Stimulated activated CD8-positive, alpha-beta memory T cell treated with anti-CD3 and anti-CD28 coated beads, Interleukin-12 subunit alpha, Interleukin-12 subunit beta, amount 100 ng/mL, for 1 hour (primary cell): ENCODE data around the gene CELF2.

Experiments
- DNase-seq: peaks from one replicate; pipeline ENCODE4 v3.0.0-alpha.2; 2020; ENCODE audit warnings: low read depth

CELF2 gene

GRCh38 chr10:11279314-11279713 lies 261.6 kb downstream of the CELF2 start:
- no peak for DNase-seq

- no peak for DNase-seq
These were observed 262.7 kb downstream of the CELF2 start for GRCh38 chr10:11280187-11280932.

GRCh38 chr10:11282156-11282555 lies 264.5 kb downstream of the CELF2 start:
- no peak for DNase-seq

GRCh38 chr10:11282661-11283060 lies 265.0 kb downstream of the CELF2 start:
- no peak for DNase-seq

GRCh38 chr10:11284291-11285085 lies 266.8 kb downstream of the CELF2 start:
- no peak for DNase-seq

GRCh38 chr10:11285171-11285570 lies 267.5 kb downstream of the CELF2 start:
- DNase-seq = no peak

GRCh38 chr10:11286261-11286852 lies 268.7 kb downstream of the CELF2 start:
- no peak for DNase-seq

- no peak for DNase-seq
These were observed 270.6 kb downstream of the CELF2 start for GRCh38 chr10:11288302-11288701.

GRCh38 chr10:11290156-11290890 lies 272.7 kb downstream of the CELF2 start:
- DNase-seq = no peak

- no peak for DNase-seq
These were observed 275.1 kb downstream of the CELF2 start for GRCh38 chr10:11292576-11293302.

- DNase-seq = no peak
These were observed 275.7 kb downstream of the CELF2 start for GRCh38 chr10:11293332-11293731.

- no peak for DNase-seq
These were observed 277.3 kb downstream of the CELF2 start for GRCh38 chr10:11294831-11295450.

GRCh38 chr10:11295492-11295891 lies 277.8 kb downstream of the CELF2 start:
- DNase-seq = no peak

GRCh38 chr10:11297136-11297535 lies 279.5 kb downstream of the CELF2 start:
- no peak for DNase-seq

- DNase-seq = no peak
These were observed 280.4 kb downstream of the CELF2 start for GRCh38 chr10:11298116-11298515.

GRCh38 chr10:11299125-11299524 lies 281.5 kb downstream of the CELF2 start:
- DNase-seq = no peak

GRCh38 chr10:11300026-11300425 lies 282.4 kb downstream of the CELF2 start:
- no peak for DNase-seq

- DNase-seq = no peak
These were observed 282.9 kb downstream of the CELF2 start for GRCh38 chr10:11300563-11300962.

GRCh38 chr10:11301571-11302111 lies 284.0 kb downstream of the CELF2 start:
- no peak for DNase-seq

- DNase-seq = no peak
These were observed 284.5 kb downstream of the CELF2 start for GRCh38 chr10:11302181-11302580.
